DOHH2 (cell line): ENCODE results near the gene HMCN2.

Experiments used
- EZH2phosphoT487 ChIP-seq: fragments of 200-600 bp; sonication (generic); IDR thresholded peaks from 2 replicates; pipeline ENCODE4 v1.6.1; 2017; ENCODE audit warnings: borderline replicate concordance, mild to moderate bottlenecking, antibody characterized with exemption, low read length, moderate library complexity, mixed read lengths
- TF ChIP-seq, protein P1 (sequence below): fragments of 200-600 bp; sonication (generic); IDR thresholded peaks from one replicate; pipeline ENCODE4 v1.5.1; 2014; ENCODE audit warnings: antibody characterized with exemption, mild to moderate bottlenecking, low read depth, low read length; ENCODE audit not compliant: poor library complexity, severe bottlenecking

DNA sequence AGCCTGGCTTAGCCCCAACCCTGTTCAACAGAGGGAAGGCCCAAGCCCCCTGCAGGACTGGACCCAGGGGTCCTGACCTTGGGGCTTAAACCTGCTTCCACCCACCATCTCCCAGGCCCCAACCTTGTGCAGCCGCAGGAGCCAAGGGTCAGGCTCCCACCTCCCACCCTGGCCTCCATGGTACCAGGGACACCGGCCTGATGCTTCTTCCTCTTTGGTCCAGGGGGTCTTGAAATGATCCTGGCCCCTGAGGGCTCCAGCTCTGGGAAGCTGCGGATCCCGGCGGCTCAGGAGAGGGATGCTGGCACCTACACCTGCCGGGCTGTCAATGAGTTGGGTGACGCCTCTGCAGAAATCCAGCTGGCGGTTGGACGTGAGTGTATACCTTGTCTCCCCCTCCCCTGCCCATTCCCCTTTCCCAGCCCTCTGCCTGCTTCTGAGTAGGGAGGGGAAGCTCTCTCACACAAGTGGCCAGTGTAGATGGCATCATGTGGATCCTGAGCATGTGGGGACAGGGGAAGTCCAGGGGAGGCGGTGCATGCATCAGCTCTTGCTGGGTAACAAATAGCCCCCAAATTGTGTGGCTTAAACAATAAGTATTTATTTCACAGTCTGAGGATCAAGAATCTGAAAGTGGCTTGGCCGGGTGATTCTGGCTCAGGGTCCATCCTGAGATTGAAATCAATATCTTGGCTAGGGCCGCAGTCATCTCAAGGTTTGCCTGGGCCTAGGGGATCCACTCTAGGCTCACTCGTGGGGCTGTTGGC is 44.3 kb downstream of the HMCN2 start:
- TF ChIP-seq, protein P1, sequence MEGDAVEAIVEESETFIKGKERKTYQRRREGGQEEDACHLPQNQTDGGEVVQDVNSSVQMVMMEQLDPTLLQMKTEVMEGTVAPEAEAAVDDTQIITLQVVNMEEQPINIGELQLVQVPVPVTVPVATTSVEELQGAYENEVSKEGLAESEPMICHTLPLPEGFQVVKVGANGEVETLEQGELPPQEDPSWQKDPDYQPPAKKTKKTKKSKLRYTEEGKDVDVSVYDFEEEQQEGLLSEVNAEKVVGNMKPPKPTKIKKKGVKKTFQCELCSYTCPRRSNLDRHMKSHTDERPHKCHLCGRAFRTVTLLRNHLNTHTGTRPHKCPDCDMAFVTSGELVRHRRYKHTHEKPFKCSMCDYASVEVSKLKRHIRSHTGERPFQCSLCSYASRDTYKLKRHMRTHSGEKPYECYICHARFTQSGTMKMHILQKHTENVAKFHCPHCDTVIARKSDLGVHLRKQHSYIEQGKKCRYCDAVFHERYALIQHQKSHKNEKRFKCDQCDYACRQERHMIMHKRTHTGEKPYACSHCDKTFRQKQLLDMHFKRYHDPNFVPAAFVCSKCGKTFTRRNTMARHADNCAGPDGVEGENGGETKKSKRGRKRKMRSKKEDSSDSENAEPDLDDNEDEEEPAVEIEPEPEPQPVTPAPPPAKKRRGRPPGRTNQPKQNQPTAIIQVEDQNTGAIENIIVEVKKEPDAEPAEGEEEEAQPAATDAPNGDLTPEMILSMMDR = no peak
- TF ChIP-seq EZH2phosphoT487 = no peak
